HCT116 (cell line): Measurements from ENCODE around the gene PLCG2. TPM values are rescaled to one million over a fixed set of nuclear protein-coding genes. Genes with fewer than 3 reads are reported as not detected.
A peak's percentile ranks its signal among the peaks of the same experiment; 100 is the strongest.

Source experiments
- ATAC-seq: fragments of 200-7000 bp; cut with Tn5 transposase; 2 replicates; pipeline ENCODE4 v1.9.1; 2020; ENCODE audit warnings: mild to moderate bottlenecking, moderate library complexity
- BruUV-seq: library from RNA; stranded (reverse); fragments of 400-500 nt; replicated peaks from 2 replicates; lab custom pipeline; 2021; lab: Mats Ljungman, UMichigan
- CTCF ChIA-PET: fragments of 300-600 bp; sonication (Branson Sonifier 250); formaldehyde crosslinking; loops from one replicate; lab custom pipeline; 2021; ENCODE audit warnings: antibody characterized with exemption; lab: Charles Lee
- POLR2A ChIA-PET: fragments of 300-600, 350-600 bp; sonication (Branson Sonifier 250); formaldehyde crosslinking; loops from one replicate; lab custom pipeline; 2021; ENCODE audit warnings: antibody characterized with exemption; lab: Charles Lee
- RAD21 ChIA-PET, 2 experiments: fragments of 300-600 bp; sonication (Branson Sonifier 250); formaldehyde crosslinking; loops; one replicate each; lab custom pipeline; 2023; ENCODE audit warnings: low total read pairs in 2 of 2; ENCODE audit not compliant: uncharacterized antibody in 2 of 2, unreplicated experiment in 2 of 2, low non-redundant PET in 1 of 2; lab: Charles Lee
- DNase-seq: peaks from one replicate; pipeline ENCODE4 v3.0.0-alpha.2; 2010; ENCODE audit warnings: low read depth, low spot score
- H2AFZ ChIP-seq: fragments of 200-600 bp; shearing (Covaris generic), sonication (generic); 2 replicates; pipeline ENCODE4 v1.6.1; 2017; ENCODE audit warnings: low read depth, mixed run types, mixed read lengths, antibody characterized with exemption, low read length; ENCODE audit not compliant: poor library complexity, severe bottlenecking
- H3K27ac ChIP-seq: 2 replicates; pipeline ENCODE4 v1.5.1; 2012; ENCODE audit warnings: low read depth, low read length
- H3K27me3 ChIP-seq: fragments of 200-600 bp; sonication (generic); 2 replicates; pipeline ENCODE4 v1.6.1; 2016; ENCODE audit warnings: mixed run types, low read length, mixed read lengths; ENCODE audit not compliant: insufficient read depth
- H3K36me3 ChIP-seq, 2 experiments: fragments of 200-500 bp in 1 of 2; fragments of 200-600 bp in 1 of 2; sonication (Bioruptor generic) in 1 of 2; sonication (generic) in 1 of 2; 2 replicates each; pipeline versions ENCODE4 v1.5.1 to v1.6.1; 2014 to 2016; ENCODE audit warnings: low read length in 2 of 2, inconsistent platforms in 1 of 2, mixed read lengths in 1 of 2, mixed run types in 1 of 2; ENCODE audit not compliant: insufficient read depth in 2 of 2, control insufficient read depth in 1 of 2
- H3K4me1 ChIP-seq, 2 experiments: fragments of 200-600 bp in 1 of 2; sonication (generic) in 1 of 2; 2 replicates each; pipeline versions ENCODE4 v1.5.1 to v1.6.1; 2012 to 2017; ENCODE audit warnings: low read length in 2 of 2, inconsistent platforms in 1 of 2, mild to moderate bottlenecking in 1 of 2, mixed read lengths in 1 of 2, mixed run types in 1 of 2, moderate library complexity in 1 of 2; ENCODE audit not compliant: insufficient read depth in 2 of 2, control insufficient read depth in 1 of 2
- H3K4me2 ChIP-seq: fragments of 200-600 bp; sonication (generic); 2 replicates; pipeline ENCODE4 v1.6.1; 2017; ENCODE audit warnings: mixed run types, low read length, mixed read lengths
- H3K4me3 ChIP-seq, 2 experiments: fragments of 200-600 bp in 1 of 2; sonication (generic) in 1 of 2; replicated peaks in 1 of 2; 2 replicates each; pipeline ENCODE4 v1.5.1; 2011 to 2016; ENCODE audit warnings: low read length in 2 of 2, control low read depth in 1 of 2, low read depth in 1 of 2, mild to moderate bottlenecking in 1 of 2, mixed read lengths in 1 of 2, mixed run types in 1 of 2
- H3K79me2 ChIP-seq: fragments of 200-600 bp; sonication (generic); 2 replicates; pipeline ENCODE4 v1.6.1; 2017; ENCODE audit warnings: mild to moderate bottlenecking, mixed run types, low read length, moderate library complexity, mixed read lengths; ENCODE audit not compliant: insufficient read depth
- H3K9ac ChIP-seq: fragments of 200-600 bp; sonication (generic); 2 replicates; pipeline ENCODE4 v1.6.1; 2016; ENCODE audit warnings: low read length, mixed read lengths
- H3K9me2 ChIP-seq: fragments of 200-600 bp; sonication (generic), shearing (Covaris generic); 2 replicates; pipeline ENCODE4 v1.6.1; 2017; ENCODE audit warnings: mixed run types, mild to moderate bottlenecking, moderate library complexity; ENCODE audit not compliant: insufficient read depth
- H3K9me3 ChIP-seq, 2 experiments: fragments of 200-500 bp in 1 of 2; fragments of 200-600 bp in 1 of 2; sonication (Bioruptor generic) in 1 of 2; sonication (generic) in 1 of 2; 2 replicates each; pipeline ENCODE4 v1.6.1; 2014 to 2017; ENCODE audit warnings: low read length in 2 of 2, mixed read lengths in 2 of 2, inconsistent platforms in 1 of 2, low read depth in 1 of 2, mild to moderate bottlenecking in 1 of 2, mixed run types in 1 of 2, moderate library complexity in 1 of 2; ENCODE audit not compliant: control insufficient read depth in 1 of 2, insufficient read depth in 1 of 2
- H4K20me1 ChIP-seq: fragments of 200-600 bp; sonication (generic), shearing (Covaris generic); 2 replicates; pipeline ENCODE4 v1.6.1; 2017; ENCODE audit warnings: mixed run types, mild to moderate bottlenecking, moderate library complexity; ENCODE audit not compliant: insufficient read depth
- CBX3 ChIP-seq: IDR thresholded peaks from 2 replicates; pipeline ENCODE4 v1.6.1; 2012; ENCODE audit warnings: low read depth
- CTCF ChIP-seq, 3 experiments: fragments of 200-600 bp in 1 of 3; sonication (generic) in 1 of 3; IDR thresholded peaks in 2 of 3; conservative IDR thresholded peaks in 1 of 3; 2 replicates each; pipeline ENCODE4 v1.5.1; 2012 to 2017; ENCODE audit warnings: low read depth in 2 of 3, low read length in 2 of 3, antibody characterized with exemption in 1 of 3, borderline replicate concordance in 1 of 3, control low read depth in 1 of 3, mild to moderate bottlenecking in 1 of 3, mixed read lengths in 1 of 3, mixed run types in 1 of 3, moderate library complexity in 1 of 3; ENCODE audit not compliant: insufficient read depth in 1 of 3
- EZH2 ChIP-seq: fragments of 200-600 bp; sonication (generic); IDR thresholded peaks from 2 replicates; pipeline ENCODE4 v1.6.1; 2017; ENCODE audit warnings: antibody characterized with exemption, mixed run types
- MAX ChIP-seq: IDR thresholded peaks from 2 replicates; pipeline ENCODE4 v1.6.1; 2012
- POLR2A ChIP-seq: IDR thresholded peaks from 2 replicates; pipeline ENCODE4 v1.7.0; 2011; ENCODE audit warnings: borderline replicate concordance; ENCODE audit not compliant: insufficient read depth, insufficient read length; ENCODE audit errors: extremely low read depth
- RAD21 ChIP-seq: IDR thresholded peaks from 2 replicates; pipeline ENCODE4 v1.6.1; 2012; ENCODE audit warnings: low read depth, mild to moderate bottlenecking
- SIN3A ChIP-seq: IDR thresholded peaks from 2 replicates; pipeline ENCODE4 v1.6.1; 2012; ENCODE audit warnings: low read depth
- TCF7L2 ChIP-seq: IDR thresholded peaks from 2 replicates; pipeline ENCODE4 v1.7.0; 2011; ENCODE audit warnings: borderline replicate concordance, inconsistent platforms; ENCODE audit not compliant: insufficient read depth, insufficient read length; ENCODE audit errors: extremely low read depth
- YY1 ChIP-seq: IDR thresholded peaks from 2 replicates; pipeline ENCODE4 v1.6.1; 2011; ENCODE audit warnings: low read length, low read depth, moderate library complexity, mild to moderate bottlenecking; ENCODE audit not compliant: insufficient replicate concordance; ENCODE audit errors: extremely low read depth
- ZFX ChIP-seq: fragments of 450-650 bp; IDR thresholded peaks from 2 replicates; pipeline ENCODE4 v1.6.1; 2017
- intact Hi-C: fragments of 100-400 bp; cut with micrococcal nuclease; formaldehyde crosslinking; loops from 2 replicates; pipeline ENCODE4 v1.10.0; 2022
- total RNA-seq: library from RNA; stranded (reverse); gene quantifications from one replicate; pipeline ENCODE4 v1.2.1, GENCODE V29; 2021; ENCODE audit not compliant: unreplicated experiment

The PLCG2 gene
- total RNA-seq, 1 experiment from 2014 or later = 31.2 TPM

DNA sequence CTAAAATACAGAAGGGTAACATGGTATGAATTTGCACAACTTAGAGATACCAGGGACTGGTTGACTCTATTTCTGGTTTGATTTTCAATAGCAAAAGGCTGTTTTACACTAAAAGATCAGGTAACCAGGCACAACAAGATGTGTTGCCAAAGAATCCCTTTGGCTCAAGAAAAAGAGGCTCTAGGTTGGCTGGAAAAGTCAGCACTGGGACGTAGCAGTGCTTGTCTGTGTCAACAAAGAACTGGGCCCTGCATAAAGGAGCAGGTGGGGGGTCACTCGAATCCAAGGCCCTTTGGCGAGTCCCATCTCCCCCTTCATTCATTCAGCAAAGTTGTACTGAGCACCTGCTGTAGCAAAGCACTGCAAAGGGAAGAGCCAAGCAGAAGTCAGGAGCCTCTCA lies 213.8 kb downstream of the PLCG2 start:
- Histone ChIP-seq H3K79me2 (no peaks in the 10 kb centered on the region), H3K9ac (no peak overlapping the region), H3K36me3 (no peaks in the 10 kb centered on the region; a peak in 1 of 4 replicates), H4K20me1 (no peaks in the 10 kb centered on the region), H2AFZ (no peak overlapping the region), H3K9me3 (no peaks in the 10 kb centered on the region), H3K9me2 (no peaks in the 10 kb centered on the region), H3K4me3 (no peak overlapping the region), H3K27me3 (no peaks in the 10 kb centered on the region), H3K27ac (no peak overlapping the region), H3K4me2 (no peak overlapping the region), H3K4me1 (peaks cover 18 to 22% of the 10 kb centered on the region in 2 experiments)
- no peak for TF ChIP-seq TCF7L2
- TF ChIP-seq SIN3A = no peak
- no peak for TF ChIP-seq ZFX
- no peak for TF ChIP-seq EZH2
- no peak for TF ChIP-seq RAD21
- TF ChIP-seq MAX = no peak
- intact Hi-C loops = no loop called here
- DNase-seq = no peak
- ChIA-PET CTCF (no interaction called here), POLR2A (no interaction called here), RAD21 (no interaction called here)
- BruUV-seq = no TSS peak
- no peak for ATAC-seq

DNA sequence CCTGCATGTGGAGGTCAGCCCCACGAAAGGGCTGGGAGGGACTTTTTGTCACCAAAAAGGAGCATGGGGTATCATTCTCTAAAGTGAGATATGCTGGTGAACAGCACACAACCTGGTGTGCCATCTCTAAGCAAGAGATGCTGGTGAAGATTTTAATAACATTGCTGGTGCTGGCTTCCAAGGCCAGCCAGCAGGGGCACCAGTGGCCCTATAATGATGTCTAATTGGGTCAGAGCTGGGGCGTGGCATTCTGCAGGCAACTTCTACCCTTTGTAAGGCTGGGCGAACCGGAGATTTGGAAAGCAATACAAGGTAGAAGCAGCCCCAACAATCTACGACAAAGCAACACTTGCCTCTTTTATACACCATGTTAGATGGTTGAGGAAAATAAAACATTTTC lies 215.4 kb downstream of the PLCG2 start:
- no TSS peak for BruUV-seq
- TF ChIP-seq TCF7L2 (no peak), MAX (no peak), CTCF (IDR thresholded peaks at IDR 0.05 in 2 of 3, conservative IDR thresholded peaks at IDR 0.05 in 1 of 3; ENCODE audit: borderline replicate concordance in 1 of 3, insufficient read depth in 1 of 3, low read depth in 2 of 3, low read length in 2 of 3) (peak in 2 of 3 experiments; percentile 76 to 83; a peak in 4 of 6 replicates), YY1 (no peak), POLR2A (no peak), CBX3 (no peak), SIN3A (no peak), RAD21 (peak; percentile 34; the same call in 1 of the 2 replicates)
- Histone ChIP-seq H3K27ac (no peak overlapping the region), H4K20me1 (no peaks in the 10 kb centered on the region), H2AFZ (no peak overlapping the region), H3K36me3 (peaks cover 6 to 11% of the 10 kb centered on the region in 2 experiments; a peak in 2 of 4 replicates), H3K79me2 (no peaks in the 10 kb centered on the region), H3K27me3 (no peaks in the 10 kb centered on the region), H3K4me1 (peaks cover 19 to 23% of the 10 kb centered on the region in 2 experiments), H3K4me2 (no peak overlapping the region), H3K9me2 (no peaks in the 10 kb centered on the region), H3K4me3 (no peak overlapping the region), H3K9me3 (no peaks in the 10 kb centered on the region), H3K9ac (no peak overlapping the region)
- no peak for DNase-seq
- peak; percentile 75 for ATAC-seq
- ChIA-PET CTCF (interaction anchor here (1.0 kb wide), 1 partner anchor 9 kb away, joined by 3 read pairs; no protein-coding TSS in a partner anchor), RAD21 (no interaction called here), POLR2A (no interaction called here)
- intact Hi-C loops = no loop called here
